HepG2 (cell line): ENCODE results near the gene TAMM41. TPM values are rescaled to one million over a fixed set of nuclear protein-coding genes. Genes with fewer than 3 reads are reported as not detected.

Experiments used
- ATAC-seq: fragments of 200-7000 bp; cut with Tn5 transposase; 3 replicates; pipeline ENCODE4 v1.9.1; 2020; ENCODE audit warnings: mild to moderate bottlenecking, moderate library complexity
- BruUV-seq: library from RNA; stranded (reverse); fragments of 400-500 nt; replicated peaks from 2 replicates; lab custom pipeline; 2021; lab: Mats Ljungman, UMichigan
- CTCF ChIA-PET: fragments of 300-600 bp; formaldehyde crosslinking; extraction: SDS; loops from one replicate; lab custom pipeline; 2021; ENCODE audit warnings: low total read pairs, inconsistent platforms, low intra/inter-chr PET ratio; lab: Yijun Ruan, JAX
- POLR2A ChIA-PET: fragments of 350-600 bp; sonication (Branson Sonifier 250); formaldehyde crosslinking; loops from one replicate; lab custom pipeline; 2020; ENCODE audit warnings: antibody characterized with exemption, inconsistent platforms; lab: Yijun Ruan, JAX
- DNase-seq: peaks from one replicate; pipeline ENCODE4 v3.0.0-alpha.2; 2015; ENCODE audit warnings: low spot score
- FAIRE-seq: peaks from 3 replicates; lab custom pipeline; 2011; peaks lifted over from hg19 to GRCh38; lab: Jason Lieb, UNC
- H2AFZ ChIP-seq: one replicate; pipeline ENCODE4 v1.6.1; 2011; ENCODE audit warnings: low read length, inconsistent platforms
- H3K27ac ChIP-seq: fragments of 300-600 bp; 3 replicates; pipeline ENCODE4 v1.8.0; 2011; ENCODE audit warnings: mixed run types, mild to moderate bottlenecking, mixed read lengths, low read length, inconsistent platforms; ENCODE audit not compliant: insufficient read depth; ENCODE audit errors: extremely low read length
- H3K27me3 ChIP-seq, 2 experiments: fragments of 200-600 bp in 1 of 2; 2 replicates in 1 of 2; 3 replicates in 1 of 2; pipeline versions ENCODE4 v1.6.0 to v1.8.0; 2011; ENCODE audit warnings: low read length in 2 of 2, mild to moderate bottlenecking in 2 of 2, moderate library complexity in 2 of 2, inconsistent platforms in 1 of 2; ENCODE audit not compliant: insufficient read depth in 2 of 2, control insufficient read depth in 1 of 2
- H3K36me3 ChIP-seq, 2 experiments: fragments of 200-600 bp in 1 of 2; replicated peaks in 1 of 2; 2 replicates in 1 of 2; 3 replicates in 1 of 2; pipeline versions ENCODE4 v1.5.1 to v1.8.0; 2011; ENCODE audit warnings: low read length in 2 of 2, inconsistent platforms in 1 of 2; ENCODE audit not compliant: insufficient read depth in 2 of 2, control insufficient read depth in 1 of 2
- H3K4me1 ChIP-seq: 2 replicates; pipeline ENCODE4 v1.5.1; 2012; ENCODE audit warnings: low read length, inconsistent platforms; ENCODE audit not compliant: insufficient read depth
- H3K4me2 ChIP-seq: 2 replicates; pipeline ENCODE4 v1.6.0; 2011; ENCODE audit warnings: low read depth, low read length, inconsistent platforms
- H3K4me3 ChIP-seq, 3 experiments: fragments of 200-600 bp in 1 of 3; sonication (generic), shearing (Covaris generic) in 1 of 3; replicated peaks in 1 of 3; 2 replicates each; pipeline ENCODE4 v1.5.1; 2011 to 2016; ENCODE audit warnings: low read length in 3 of 3, inconsistent platforms in 2 of 3, low read depth in 2 of 3, mild to moderate bottlenecking in 2 of 3, control low read depth in 1 of 3, mixed read lengths in 1 of 3; ENCODE audit not compliant: insufficient read depth in 1 of 3
- H3K79me2 ChIP-seq: one replicate; pipeline ENCODE4 v1.6.1; 2011; ENCODE audit warnings: low read length, inconsistent platforms; ENCODE audit not compliant: insufficient read depth
- H3K9ac ChIP-seq: 2 replicates; pipeline ENCODE4 v1.6.0; 2011; ENCODE audit warnings: mild to moderate bottlenecking, low read depth, low read length, inconsistent platforms; ENCODE audit not compliant: insufficient read depth
- H3K9me3 ChIP-seq: 2 replicates; pipeline ENCODE4 v1.5.1; 2012; ENCODE audit warnings: mild to moderate bottlenecking, low read length
- H4K20me1 ChIP-seq: 2 replicates; pipeline ENCODE4 v1.6.0; 2011; ENCODE audit warnings: inconsistent platforms, mild to moderate bottlenecking, low read length, moderate library complexity; ENCODE audit not compliant: insufficient read depth
- CREB1 ChIP-seq, 2 experiments: fragments of 450-650 bp in 1 of 2; IDR thresholded peaks; 2 replicates each; pipeline ENCODE4 v1.6.1; 2016 to 2017; ENCODE audit warnings: control low read depth in 1 of 2, mild to moderate bottlenecking in 1 of 2, missing compliant biosample characterization in 1 of 2, missing genetic modification characterization in 1 of 2
- FIP1L1 ChIP-seq: fragments of 200-400 bp; formaldehyde crosslinking; IDR thresholded peaks from 2 replicates; pipeline ENCODE4 v1.6.1; 2018; ENCODE audit warnings: low read depth, mild to moderate bottlenecking, low read length, moderate library complexity, borderline replicate concordance; ENCODE audit not compliant: insufficient read depth
- IRX3 ChIP-seq: sonication (generic); formaldehyde crosslinking; IDR thresholded peaks from 2 replicates; pipeline ENCODE4 v1.8.1; 2023; ENCODE audit warnings: mild to moderate bottlenecking, low read depth, missing genetic modification reagents, borderline replicate concordance
- MTA3 ChIP-seq: sonication (generic); formaldehyde crosslinking; IDR thresholded peaks from 2 replicates; pipeline ENCODE4 v1.4.0; 2020; ENCODE audit warnings: missing genetic modification reagents
- NCOA5 ChIP-seq: sonication (generic); formaldehyde crosslinking; IDR thresholded peaks from 2 replicates; pipeline ENCODE4 v1.4.0; 2020; ENCODE audit warnings: missing genetic modification reagents
- NR2F2 ChIP-seq: IDR thresholded peaks from 2 replicates; pipeline ENCODE4 v1.6.1; 2012; ENCODE audit warnings: low read depth, inconsistent platforms, borderline replicate concordance
- RAD51 ChIP-seq: fragments of 450-650 bp; IDR thresholded peaks from 2 replicates; pipeline ENCODE4 v1.6.1; 2016; ENCODE audit warnings: borderline replicate concordance
- RFXAP ChIP-seq: sonication (generic); formaldehyde crosslinking; IDR thresholded peaks from 2 replicates; pipeline ENCODE4 v1.4.0; 2020; ENCODE audit warnings: missing genetic modification reagents, borderline replicate concordance
- YEATS4 ChIP-seq: sonication (generic); formaldehyde crosslinking; IDR thresholded peaks from 2 replicates; pipeline ENCODE4 v1.4.0; 2020; ENCODE audit warnings: missing genetic modification reagents, borderline replicate concordance
- ZC3H13 ChIP-seq: sonication (generic); formaldehyde crosslinking; IDR thresholded peaks from 2 replicates; pipeline ENCODE4 v1.8.1; 2023; ENCODE audit warnings: mild to moderate bottlenecking, missing genetic modification reagents, moderate library complexity
- ZFP36L1 ChIP-seq: sonication (generic); formaldehyde crosslinking; IDR thresholded peaks from 2 replicates; pipeline ENCODE4 v1.8.0; 2022; ENCODE audit warnings: mild to moderate bottlenecking, missing genetic modification reagents, moderate library complexity
- ZNF256 ChIP-seq: sonication (generic); formaldehyde crosslinking; conservative IDR thresholded peaks from 2 replicates; pipeline ENCODE4 v1.4.0; 2020; ENCODE audit warnings: missing genetic modification reagents
- ZNF281 ChIP-seq: sonication (generic); formaldehyde crosslinking; IDR thresholded peaks from 2 replicates; pipeline ENCODE4 v1.4.0; 2020; ENCODE audit warnings: missing genetic modification reagents, borderline replicate concordance
- ZNF33B ChIP-seq: sonication (generic); formaldehyde crosslinking; IDR thresholded peaks from 2 replicates; pipeline ENCODE4 v1.5.1; 2020; ENCODE audit warnings: mild to moderate bottlenecking, missing genetic modification reagents
- ZNF441 ChIP-seq: sonication (generic); formaldehyde crosslinking; IDR thresholded peaks from 2 replicates; pipeline ENCODE4 v1.7.0; 2021; ENCODE audit warnings: missing genetic modification reagents, borderline replicate concordance
- ZNF557 ChIP-seq: sonication (generic); formaldehyde crosslinking; IDR thresholded peaks from 2 replicates; pipeline ENCODE4 v1.4.0; 2020; ENCODE audit warnings: missing genetic modification reagents
- WGBS: methylation state at CpG from one replicate; pipeline ENCODE4 v1.1.6; 2017; ENCODE audit warnings: low lambda C conversion rate; 5-methylcytosine and 5-hydroxymethylcytosine counted together
- in situ Hi-C: cut with HindIII; loops from 2 replicates; pipeline ENCODE4 v1.10.0; 2017; ENCODE audit warnings: low pct_unique_long_range_greater_than_20kb; ENCODE audit not compliant: extremely low pct_ligation_motif_present
- intact Hi-C: fragments of 100-400 bp; cut with micrococcal nuclease; formaldehyde crosslinking; loops from one replicate; pipeline ENCODE4 v1.10.0; 2022; ENCODE audit not compliant: unreplicated experiment
- polyA plus RNA-seq, 8 experiments: library from polyadenylated mRNA; depleted of rRNA in 3 of 8; stranded (reverse) in 7 of 8; unstranded in 1 of 8; fragments of >200 nt; fragmentation: Illumina TruSeq in 4 of 8; extraction: Trizol in 4 of 8; gene quantifications; 2 replicates each; pipeline versions ENCODE4 v1.2.1 to v1.2.3, GENCODE V29; 2011 to 2016; ENCODE audit warnings: low read depth in 4 of 8, missing spikeins in 1 of 8, mixed read lengths in 1 of 8; ENCODE audit not compliant: insufficient read depth in 1 of 8
- total RNA-seq, 5 experiments: library from RNA; depleted of rRNA; stranded (reverse); fragments of >200 nt; fragmentation: Illumina TruSeq; extraction: Trizol; gene quantifications; 2 replicates each; pipeline ENCODE4 v1.2.3, GENCODE V29; 2016; ENCODE audit warnings: low read depth in 1 of 5

TAMM41 gene
- total and polyA plus RNA-seq, 2 of the 13 experiments (the other 11 are each of a cell fraction or from before 2014, with no cell fraction given): 9.9 to 12.2 TPM

- Histone ChIP-seq H3K4me1 (peaks cover 6% of the 10 kb centered on the region; the same call in 1 of the 2 replicates), H3K4me3 (no peak overlapping the region), H3K79me2 (no peaks in the 10 kb centered on the region), H3K9me3 (no peaks in the 10 kb centered on the region), H3K9ac (no peak overlapping the region), H2AFZ (no peak overlapping the region), H3K36me3 (peaks cover 17 to 71% of the 10 kb centered on the region in 2 experiments), H3K27ac (no peak overlapping the region), H4K20me1 (no peaks in the 10 kb centered on the region), H3K27me3 (no peaks in the 10 kb centered on the region), H3K4me2 (no peak overlapping the region)
- TF ChIP-seq FIP1L1: no peak
- ChIA-PET POLR2A (interaction anchor here (1.1 kb wide), 1 partner anchor 21 kb away, joined by 3 read pairs; the partner anchor contains the start of gene TAMM41), CTCF (no interaction called here)
- intact Hi-C loops (no loop called here), in situ Hi-C loops (no loop called here)
- ATAC-seq (no peak), DNase-seq (no peak), FAIRE-seq (no peak)
- BruUV-seq: no TSS peak
- WGBS: 92% methylated on average over 5 of the region's 5 CpGs
These were observed 21.4 kb downstream of the TAMM41 start for GRCh38 chr3:11825301-11825700.

GRCh38 chr3:11820531-11821041 is 26.1 kb downstream of the TAMM41 start:
- H3K9ac ChIP-seq: no peak overlapping the region
- H3K4me3 ChIP-seq: no peak overlapping the region
- no TSS peak for BruUV-seq
- no peaks in the 10 kb centered on the region for H3K27me3 ChIP-seq
- CTCF ChIA-PET: no interaction called here
- H3K27ac ChIP-seq: no peak overlapping the region
- no peak for FAIRE-seq
- in situ Hi-C loops (no loop called here), intact Hi-C loops (no loop called here)
- peaks cover 9 to 57% of the 10 kb centered on the region in 2 experiments for H3K36me3 ChIP-seq
- H3K4me1 ChIP-seq: peaks cover 6% of the 10 kb centered on the region; the same call in 1 of the 2 replicates
- H3K4me2 ChIP-seq: no peak overlapping the region
- H4K20me1 ChIP-seq: no peaks in the 10 kb centered on the region
- H3K9me3 ChIP-seq: no peaks in the 10 kb centered on the region
- H3K79me2 ChIP-seq: no peaks in the 10 kb centered on the region
- POLR2A ChIA-PET: no interaction called here
- H2AFZ ChIP-seq: no peak overlapping the region
- TF ChIP-seq NCOA5 (no peak), IRX3 (CRISPR knock-in tag) (no peak), ZNF441 (CRISPR knock-in tag) (no peak), RFXAP (no peak), MTA3 (CRISPR knock-in tag) (no peak), ZNF281 (no peak), NR2F2 (no peak), YEATS4 (no peak), ZFP36L1 (CRISPR knock-in tag) (no peak), CREB1 (IDR thresholded peaks at IDR 0.05) (no peak), CREB1 (CRISPR knock-in tag; IDR thresholded peaks at IDR 0.05) (no peak), RAD51 (no peak), ZC3H13 (CRISPR knock-in tag) (no peak), ZNF33B (no peak), ZNF256 (CRISPR knock-in tag) (no peak), ZNF557 (CRISPR knock-in tag) (no peak)
- DNase-seq: no peak
- ATAC-seq: no peak
- WGBS: 97% methylated on average over 2 of the region's 3 CpGs
